A549 (cell line): ENCODE data around the gene MOB1B.

ENCODE experiments used
- CTCF ChIP-seq: fragments of >200 bp; sonication (Bioruptor Twin); formaldehyde crosslinking; IDR thresholded peaks from 3 replicates; pipeline ENCODE4 v1.5.1; 2016
- HMGXB4 ChIP-seq: fragments of 250-450 bp; sonication (Bioruptor Pico); IDR thresholded peaks from 2 replicates; pipeline ENCODE4 v1.5.0; 2021; ENCODE audit warnings: mild to moderate bottlenecking, moderate library complexity, borderline replicate concordance
- NR3C1 ChIP-seq: fragments of >200 bp; sonication (Bioruptor Twin); formaldehyde crosslinking; IDR thresholded peaks from 3 replicates; pipeline ENCODE4 v1.6.1; 2017
- POLR2A ChIP-seq: IDR thresholded peaks from 2 replicates; pipeline ENCODE4 v1.6.1; 2012; ENCODE audit warnings: mild to moderate bottlenecking, low read length

GRCh38 chr4:70994069-70994366 lies 91.8 kb downstream of the MOB1B start:
- TF ChIP-seq POLR2A: no peak
- no peak for TF ChIP-seq HMGXB4 (CRISPR knock-in tag)
- TF ChIP-seq NR3C1: no peak
- no peak for TF ChIP-seq CTCF
